Measurements from ENCODE around the gene MPIG6B. TPM values are rescaled to one million over a fixed set of nuclear protein-coding genes. Genes with fewer than 3 reads are reported as not detected.

The MPIG6B gene
- total RNA-seq, 2 donors from 2014 or later: 0.52 to 1.1 TPM

DNA sequence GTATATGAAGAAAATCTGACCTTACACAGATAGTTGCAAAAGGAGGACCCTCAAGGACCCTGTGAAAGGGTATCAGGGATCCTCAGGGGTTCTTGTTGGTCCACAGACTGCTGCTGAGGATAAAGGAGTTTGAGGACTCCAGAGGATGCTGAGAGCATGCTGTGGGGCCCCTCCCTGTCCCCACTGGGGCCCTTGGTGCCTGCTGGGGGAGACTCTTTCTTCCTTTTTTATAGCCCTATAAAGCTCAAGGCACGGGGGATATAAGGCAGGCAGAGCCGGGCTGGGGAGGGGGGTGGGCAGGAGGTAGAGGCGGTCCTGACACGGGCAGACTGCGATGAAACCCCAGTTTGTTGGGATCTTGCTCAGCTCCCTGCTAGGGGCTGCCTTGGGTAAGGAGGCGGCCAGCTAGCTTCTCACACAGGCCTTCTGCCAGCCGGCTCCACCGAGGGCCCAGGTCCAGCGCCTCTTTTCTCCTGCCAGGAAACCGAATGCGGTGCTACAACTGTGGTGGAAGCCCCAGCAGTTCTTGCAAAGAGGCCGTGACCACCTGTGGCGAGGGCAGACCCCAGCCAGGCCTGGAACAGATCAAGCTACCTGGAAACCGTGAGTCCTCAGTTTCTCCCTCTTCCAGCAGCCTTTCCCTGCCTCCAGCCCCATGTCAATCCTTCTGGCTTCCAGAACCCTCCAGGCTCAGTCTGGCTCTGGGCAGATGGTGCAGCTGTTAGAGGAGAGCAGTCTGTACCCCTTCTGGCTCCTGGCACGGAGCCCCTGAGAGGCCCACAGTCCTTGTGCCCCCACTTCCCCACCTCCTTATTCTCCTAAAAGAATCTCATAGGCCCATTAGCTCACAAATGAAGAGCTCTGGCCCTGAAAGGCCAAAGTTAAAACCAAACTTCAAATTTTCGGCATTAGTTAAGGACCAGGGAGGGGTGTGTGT, 7.9 kb upstream of the MPIG6B start, which contains the start of gene LY6G6D:
TSS of gene LY6G6D (plus strand) at position 327 of the 937 bp plus-strand sequence. CDS start at position 335, 8 bp downstream.
- DNase-seq (ENCODE audit: low spot score): no peak
- intact Hi-C loops (cut with DNase I): no loop called here

DNA sequence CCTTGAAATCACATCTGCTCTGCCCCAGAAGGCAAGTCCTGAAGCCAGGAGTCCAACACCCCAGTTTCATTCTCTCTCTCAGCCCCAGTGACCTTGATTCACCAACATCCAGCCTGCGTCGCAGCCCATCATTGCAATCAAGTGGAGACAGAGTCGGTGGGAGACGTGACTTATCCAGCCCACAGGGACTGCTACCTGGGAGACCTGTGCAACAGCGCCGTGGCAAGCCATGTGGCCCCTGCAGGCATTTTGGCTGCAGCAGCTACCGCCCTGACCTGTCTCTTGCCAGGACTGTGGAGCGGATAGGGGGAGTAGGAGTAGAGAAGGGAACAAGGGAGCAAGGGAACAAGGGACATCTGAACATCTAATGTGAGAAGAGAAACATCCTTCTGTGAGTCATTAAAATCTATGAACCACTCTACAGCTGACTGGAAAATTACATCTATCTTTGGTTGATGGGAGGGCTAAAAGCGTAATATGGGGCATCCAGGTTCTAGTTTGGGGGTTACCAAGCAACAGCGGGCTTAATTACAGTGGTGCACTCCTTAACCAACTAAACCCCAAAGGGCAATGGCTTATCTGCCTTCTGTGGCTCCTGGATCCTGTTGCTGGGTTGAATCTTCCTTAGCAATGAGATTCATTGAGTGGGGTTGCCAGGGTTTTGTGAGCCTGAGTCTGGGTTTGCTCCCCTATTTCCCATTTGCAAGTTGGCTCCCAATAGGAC, 5.5 kb upstream of the MPIG6B start:
- no peak for DNase-seq (ENCODE audit: low spot score)
- intact Hi-C loops (cut with DNase I): loop anchor here in 1 of 2 donors (1.0 kb wide), 1 partner anchor 49 kb away; no protein-coding TSS in a partner anchor

- intact Hi-C loops (cut with DNase I): loop anchor here in 1 of 2 donors (1.0 kb wide), 1 partner anchor 48 kb away; no protein-coding TSS in a partner anchor
- no peak for DNase-seq (ENCODE audit: low spot score)
Measured at GRCh38 chr6:31718265-31718664, 4.9 kb upstream of the MPIG6B start.

GRCh38 chr6:31719001-31719400, 4.2 kb upstream of the MPIG6B start:
- DNase-seq (ENCODE audit: low spot score): no peak
- intact Hi-C loops (cut with DNase I): no loop called here

- no peak for DNase-seq (ENCODE audit: low spot score)
- intact Hi-C loops (cut with DNase I): loop anchor here in 1 of 2 donors (10.0 kb wide), 2 partner anchors 75 to 715 kb away; partner anchors contain the start of gene VARS1
Measured at GRCh38 chr6:31720196-31720770, 2.9 kb upstream of the MPIG6B start.

- intact Hi-C loops (cut with DNase I): loop anchor here in 1 of 2 donors (10.0 kb wide), 2 partner anchors 73 to 717 kb away; partner anchors contain the start of gene VARS1
- DNase-seq (ENCODE audit: low spot score): no peak
Measured at GRCh38 chr6:31721351-31722020, 1.7 kb upstream of the MPIG6B start, which contains the start of gene LY6G6C. LY6G6C (minus strand) TSS chr6:31721746; CDS start chr6:31721679, 67 bp downstream.

- no peak for DNase-seq (ENCODE audit: low spot score)
- intact Hi-C loops (cut with DNase I): loop anchor here in 1 of 2 donors (10.0 kb wide), 2 partner anchors 73 to 717 kb away; partner anchors contain the start of gene VARS1
Measured at GRCh38 chr6:31722173-31722572, 1.0 kb upstream of the MPIG6B start.

- no peak for DNase-seq (ENCODE audit: low spot score)
- intact Hi-C loops (cut with DNase I): loop anchor here in 1 of 2 donors (1.0 to 10.0 kb wide), 3 partner anchors 32 to 719 kb away; partner anchors contain the start of gene VARS1
Measured at GRCh38 chr6:31723980-31724691, 963 bp downstream of the MPIG6B start.

DNA sequence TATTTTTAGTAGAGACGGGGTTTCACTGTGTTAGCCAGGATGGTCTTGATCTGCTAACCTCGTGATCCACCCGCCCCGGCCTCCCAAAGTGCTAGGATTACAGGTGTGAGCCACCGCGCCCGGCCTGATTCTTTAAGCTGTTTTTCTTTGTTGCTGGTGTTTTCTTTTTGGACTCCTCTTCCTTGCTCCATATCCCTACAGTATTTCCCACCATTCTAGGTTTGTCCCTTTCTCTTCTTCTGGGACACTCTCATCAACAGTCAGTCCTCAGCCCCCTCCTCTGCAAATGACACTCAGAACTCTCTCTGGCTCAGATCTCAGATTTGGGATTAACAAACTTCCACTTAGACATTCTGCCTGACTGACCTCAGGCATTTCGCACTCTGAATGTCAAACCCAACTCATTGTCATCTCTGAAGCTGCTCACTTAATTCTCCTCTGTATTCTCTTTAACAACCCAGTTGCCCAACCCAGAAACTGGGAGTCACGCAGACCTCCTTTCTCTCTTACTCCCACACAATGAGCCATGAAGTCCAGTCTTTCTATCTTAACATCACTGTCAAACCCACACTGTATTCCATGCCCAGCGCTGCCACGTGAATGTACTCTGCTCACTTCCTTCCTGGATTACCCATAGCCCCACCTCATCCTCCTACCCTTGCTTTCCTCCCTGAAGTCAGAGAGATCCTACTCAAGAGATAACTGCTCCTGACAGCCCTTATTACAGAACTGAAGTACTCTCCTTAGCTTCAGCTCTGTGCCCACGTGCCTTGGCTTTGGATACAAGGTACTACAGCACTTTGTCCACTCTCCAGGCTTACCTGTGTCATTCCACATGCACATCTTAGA, 2.6 kb downstream of the MPIG6B start:
- intact Hi-C loops (cut with DNase I): loop anchor here in 1 of 2 donors (10.0 kb wide), 2 partner anchors 69 to 721 kb away; partner anchors contain the start of gene VARS1
- DNase-seq (ENCODE audit: low spot score): no peak

- intact Hi-C loops (cut with DNase I): loop anchor here in 1 of 2 donors (10.0 kb wide), 2 partner anchors 68 to 722 kb away; partner anchors contain the start of gene VARS1
- no peak for DNase-seq (ENCODE audit: low spot score)
Measured at GRCh38 chr6:31727034-31727716, 4.0 kb downstream of the MPIG6B start.

DNA sequence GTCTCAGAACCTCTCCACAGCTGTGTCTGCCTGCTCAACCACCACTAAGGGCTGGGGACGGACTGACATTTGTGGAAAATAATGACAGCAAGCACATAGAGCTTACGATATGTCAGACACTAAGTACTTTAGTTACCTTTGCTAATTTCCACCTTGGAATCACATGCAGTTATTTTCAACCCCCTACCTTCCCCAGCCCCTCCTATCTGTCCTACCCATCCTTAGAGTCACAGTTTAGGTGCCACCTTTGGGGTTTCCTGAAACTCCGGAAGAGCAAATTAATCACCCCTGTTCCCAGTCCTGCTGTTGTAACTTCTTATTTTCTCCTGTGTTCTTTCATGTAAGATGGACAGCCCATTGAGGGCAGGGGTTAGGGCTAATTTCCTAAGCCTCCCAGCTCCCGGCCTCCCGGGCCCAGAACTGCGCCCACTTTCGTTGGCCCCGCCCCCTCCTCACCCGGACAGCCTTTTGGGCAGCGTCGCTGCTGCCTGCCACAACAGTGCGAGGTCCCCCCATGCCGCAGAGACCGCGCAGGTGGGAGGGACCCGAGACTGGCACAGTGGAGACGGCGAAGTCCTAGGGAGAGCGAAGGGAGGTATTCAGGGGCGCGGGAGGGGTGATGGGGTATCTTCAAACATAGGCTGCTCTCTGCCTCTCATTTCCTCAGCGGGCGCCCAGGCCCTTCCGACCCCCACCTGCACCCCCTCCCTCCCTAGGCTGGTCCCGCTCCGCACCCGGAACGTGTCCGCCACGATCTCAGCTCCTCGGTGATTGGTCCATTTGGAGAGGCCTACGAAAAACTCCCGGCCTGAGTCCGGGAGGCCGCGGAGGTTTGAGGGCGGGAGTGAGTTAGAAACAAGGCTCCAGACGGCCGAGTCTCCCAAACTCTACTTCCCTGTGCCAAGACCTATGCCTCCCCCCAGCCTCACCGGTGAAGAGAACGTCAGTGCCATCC, 4.8 kb downstream of the MPIG6B start:
- DNase-seq (ENCODE audit: low spot score): no peak
- intact Hi-C loops (cut with DNase I): loop anchor here in 1 of 2 donors (10.0 kb wide), 2 partner anchors 67 to 723 kb away; partner anchors contain the start of gene VARS1

DNA sequence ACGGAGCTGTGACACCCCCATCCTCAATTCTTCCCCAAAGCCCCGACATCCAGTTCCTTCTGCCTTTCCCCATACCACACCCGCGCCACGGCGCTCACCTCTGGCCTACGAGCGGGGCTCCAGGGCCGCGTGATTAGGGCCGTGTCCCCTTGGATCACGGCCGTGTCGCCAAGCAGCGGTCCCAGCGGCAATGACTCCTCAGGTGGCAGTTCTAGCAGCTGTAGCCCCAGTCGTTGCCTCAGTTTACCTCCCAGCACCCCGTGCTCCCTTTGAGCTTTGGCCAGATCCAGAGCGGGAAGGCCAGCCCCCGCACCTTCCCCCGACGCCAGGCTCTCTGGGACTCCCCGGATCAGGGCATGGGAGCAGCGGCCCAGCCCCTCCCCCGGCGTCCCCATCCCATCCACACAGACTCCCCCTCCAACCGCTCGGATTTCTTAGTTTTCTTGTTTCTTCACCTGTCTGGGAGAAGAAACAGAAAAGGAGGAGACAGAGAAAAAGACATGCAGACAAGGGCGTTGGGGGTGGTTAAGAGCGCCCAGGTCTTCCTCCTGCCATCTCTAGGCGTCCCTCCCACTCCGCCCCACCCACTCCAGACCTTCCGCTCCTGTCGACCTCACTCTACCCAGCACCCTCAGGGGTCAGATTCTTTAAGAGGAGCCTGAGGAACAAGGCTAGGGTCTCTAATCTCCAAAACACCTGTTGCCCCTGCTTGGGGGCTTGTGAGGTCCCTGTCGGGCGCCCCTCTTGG, 5.8 kb downstream of the MPIG6B start, which contains the start of gene DDAH2:
TSS of gene DDAH2 (minus strand) at position 533 of the 748 bp plus-strand sequence. CDS start at position 395, 138 bp downstream.
- peak; percentile 85 for DNase-seq (ENCODE audit: low spot score)
- intact Hi-C loops (cut with DNase I): loop anchor here in 1 of 2 donors (10.0 kb wide), 2 partner anchors 66 to 724 kb away; partner anchors contain the start of gene VARS1

DNA sequence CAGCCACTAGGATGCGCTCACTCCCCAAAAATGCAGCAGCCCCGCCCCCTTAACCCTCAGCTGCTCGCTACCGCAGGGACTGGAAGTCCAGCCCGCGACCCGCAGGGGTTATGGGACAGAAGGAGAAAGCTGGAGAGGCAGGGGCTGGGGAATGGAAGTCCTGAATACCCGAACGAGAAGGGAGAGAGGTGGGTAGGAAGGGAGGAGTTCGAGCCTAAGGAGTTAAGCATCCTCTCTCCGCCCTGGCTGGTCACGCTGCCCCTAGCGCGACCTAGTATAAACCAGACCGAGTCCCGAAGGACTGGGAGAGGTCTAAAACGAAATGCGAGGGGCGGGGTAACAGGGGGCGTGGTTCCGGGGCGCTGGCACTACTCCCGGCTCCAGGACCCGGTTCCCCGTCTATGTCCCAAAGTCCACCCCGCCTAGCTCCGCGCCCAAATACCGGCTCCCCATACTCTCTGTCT, 6.4 kb downstream of the MPIG6B start:
- peak; percentile 98 for DNase-seq (ENCODE audit: low spot score)
- intact Hi-C loops (cut with DNase I): loop anchor here in 1 of 2 donors (10.0 kb wide), 2 partner anchors 65 to 725 kb away; partner anchors contain the start of gene VARS1

All from posterior vena cava (tissue), 2 donors.